SK-MEL-5 (cell line): ENCODE data around the gene TRPM4. TPM values are rescaled to one million over a fixed set of nuclear protein-coding genes. Genes with fewer than 3 reads are reported as not detected.
"Not testable (repeated sequence)": the region's sequence is repeated elsewhere in the genome, so short reads cannot be mapped to it uniquely, and the experiment has no call there.

Experiments used
- DNase-seq: peaks from one replicate; pipeline ENCODE4 v3.0.0-alpha.2; 2016; ENCODE audit warnings: low read depth, low spot score
- in situ Hi-C: cut with HindIII; loops from 2 replicates; pipeline ENCODE4 v1.10.0; 2016; ENCODE audit warnings: low sequenced_read_pairs, high pct_unique_total_duplicates, low pct_unique_long_range_greater_than_20kb
- total RNA-seq: library from RNA; depleted of rRNA; stranded (reverse); fragments of >200 nt; shearing (Covaris generic); gene quantifications from 2 replicates; pipeline ENCODE4 v1.2.3, GENCODE V29; 2014

The TRPM4 gene
- total RNA-seq, 1 experiment from 2014 or later = 3.4 TPM

DNA sequence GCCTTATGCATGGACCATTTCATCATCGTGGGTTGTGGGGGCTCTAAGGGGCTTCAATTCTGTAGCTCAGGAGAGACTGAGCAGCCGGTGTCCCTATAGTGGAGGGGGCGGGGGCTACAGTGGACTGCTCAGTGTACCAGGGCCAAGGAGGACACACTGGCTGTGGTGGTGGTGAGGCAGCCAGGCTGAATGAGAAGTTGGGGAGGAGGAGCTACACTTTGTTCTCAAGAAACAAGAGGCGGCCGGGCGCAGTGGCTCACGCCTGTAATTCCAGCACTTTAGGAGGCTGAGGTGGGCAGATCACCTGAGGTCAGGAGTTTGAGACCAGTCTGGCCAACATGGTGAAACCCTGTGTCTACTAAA is 11.2 kb upstream of the TRPM4 start:
- in situ Hi-C loops, DNase-seq: not testable (repeated sequence)

DNA sequence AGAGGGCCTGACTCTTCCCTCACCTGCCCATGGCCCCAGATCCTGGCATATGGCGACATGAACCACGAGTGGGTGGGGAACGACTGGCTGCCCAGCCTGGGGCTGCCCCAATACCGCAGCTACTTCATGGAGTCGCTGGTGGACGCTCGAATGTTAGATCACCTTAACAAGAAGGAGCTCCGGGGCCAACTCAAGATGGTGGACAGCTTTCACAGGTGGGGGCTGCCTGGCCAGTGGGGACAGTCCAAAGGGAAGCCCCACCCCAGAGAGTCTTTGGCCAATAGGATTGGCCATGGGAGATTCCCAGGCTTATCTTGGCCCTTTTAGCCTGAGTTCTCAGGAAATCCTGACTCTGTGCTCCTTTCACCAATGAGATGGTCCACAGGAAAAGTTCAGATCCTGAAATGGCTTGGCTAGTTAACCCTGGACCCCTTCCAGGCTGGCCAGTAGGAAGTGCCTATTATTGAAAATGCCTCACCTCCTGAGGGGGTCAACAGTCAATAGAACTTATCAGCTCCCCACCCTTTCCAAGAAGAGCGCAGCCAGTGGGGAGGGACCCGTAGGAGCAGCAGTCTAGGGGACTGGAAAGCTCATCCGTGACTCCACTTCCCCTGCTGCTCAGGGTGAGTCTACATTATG is 9.4 kb upstream of the TRPM4 start:
- in situ Hi-C loops = no loop called here
- DNase-seq = no peak

DNA sequence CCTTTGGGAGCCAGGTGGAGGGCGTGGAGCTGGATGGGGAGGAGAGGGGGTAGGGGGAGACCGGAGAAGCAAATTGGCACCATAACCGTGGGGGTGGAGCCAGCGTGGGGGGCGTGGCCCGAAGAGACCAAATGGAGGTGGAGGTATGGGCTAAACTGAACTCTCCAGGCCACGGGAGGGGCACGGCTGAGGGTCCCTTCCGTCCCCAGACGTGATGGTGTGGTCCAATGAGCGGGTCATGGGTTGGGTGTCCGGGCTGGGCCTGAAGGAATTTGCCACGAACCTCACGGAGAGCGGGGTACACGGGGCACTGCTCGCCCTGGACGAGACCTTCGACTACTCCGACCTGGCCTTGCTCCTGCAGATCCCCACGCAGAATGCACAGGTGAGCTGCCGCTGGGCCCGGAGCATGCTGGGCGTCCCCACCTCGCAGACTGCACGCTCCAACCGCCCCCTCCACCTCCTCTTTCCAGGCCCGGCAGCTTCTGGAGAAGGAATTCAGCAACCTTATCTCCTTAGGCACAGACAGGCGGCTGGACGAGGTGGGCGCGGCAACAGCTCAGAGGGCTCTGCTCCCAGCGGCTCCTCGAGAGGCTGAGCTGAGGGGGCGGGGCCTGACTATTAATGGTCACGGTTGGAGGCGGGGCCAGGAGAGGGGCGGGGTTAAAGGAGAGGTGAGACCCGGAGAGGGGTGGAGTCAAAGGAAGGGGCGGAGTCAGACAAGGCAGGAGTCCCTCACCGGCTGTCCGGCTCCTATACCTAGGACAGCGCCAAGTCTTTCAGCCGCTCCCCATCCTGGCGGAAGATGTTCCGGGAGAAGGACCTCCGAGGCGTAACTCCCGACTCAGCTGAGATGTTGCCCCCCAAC is 8.6 kb upstream of the TRPM4 start:
- peak; percentile 94 for DNase-seq
- in situ Hi-C loops = no loop called here

DNA sequence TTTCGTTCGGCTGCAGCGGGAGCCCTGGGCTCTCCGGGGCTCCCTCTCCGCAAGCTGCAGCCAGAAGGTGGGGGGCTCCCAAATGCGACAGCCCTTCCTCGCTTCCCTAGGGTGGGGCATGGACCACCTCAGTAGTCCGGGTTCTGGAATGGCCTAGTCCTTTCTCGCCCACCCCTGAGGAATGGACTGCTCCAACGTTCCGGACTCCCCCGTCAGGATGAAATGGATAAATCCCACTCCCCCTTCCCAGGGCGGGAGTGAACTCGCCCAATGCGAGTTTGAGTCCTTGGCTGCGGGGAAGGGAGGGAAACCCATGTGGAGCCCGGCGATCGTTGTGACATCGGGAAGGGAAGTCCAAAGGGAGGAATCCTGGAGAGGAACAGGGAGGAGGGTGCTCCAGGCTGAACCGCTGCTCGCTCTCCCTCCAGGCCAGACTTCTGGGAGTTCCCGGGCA is 7.9 kb upstream of the TRPM4 start:
- in situ Hi-C loops = no loop called here
- peak; percentile 82 for DNase-seq

DNA sequence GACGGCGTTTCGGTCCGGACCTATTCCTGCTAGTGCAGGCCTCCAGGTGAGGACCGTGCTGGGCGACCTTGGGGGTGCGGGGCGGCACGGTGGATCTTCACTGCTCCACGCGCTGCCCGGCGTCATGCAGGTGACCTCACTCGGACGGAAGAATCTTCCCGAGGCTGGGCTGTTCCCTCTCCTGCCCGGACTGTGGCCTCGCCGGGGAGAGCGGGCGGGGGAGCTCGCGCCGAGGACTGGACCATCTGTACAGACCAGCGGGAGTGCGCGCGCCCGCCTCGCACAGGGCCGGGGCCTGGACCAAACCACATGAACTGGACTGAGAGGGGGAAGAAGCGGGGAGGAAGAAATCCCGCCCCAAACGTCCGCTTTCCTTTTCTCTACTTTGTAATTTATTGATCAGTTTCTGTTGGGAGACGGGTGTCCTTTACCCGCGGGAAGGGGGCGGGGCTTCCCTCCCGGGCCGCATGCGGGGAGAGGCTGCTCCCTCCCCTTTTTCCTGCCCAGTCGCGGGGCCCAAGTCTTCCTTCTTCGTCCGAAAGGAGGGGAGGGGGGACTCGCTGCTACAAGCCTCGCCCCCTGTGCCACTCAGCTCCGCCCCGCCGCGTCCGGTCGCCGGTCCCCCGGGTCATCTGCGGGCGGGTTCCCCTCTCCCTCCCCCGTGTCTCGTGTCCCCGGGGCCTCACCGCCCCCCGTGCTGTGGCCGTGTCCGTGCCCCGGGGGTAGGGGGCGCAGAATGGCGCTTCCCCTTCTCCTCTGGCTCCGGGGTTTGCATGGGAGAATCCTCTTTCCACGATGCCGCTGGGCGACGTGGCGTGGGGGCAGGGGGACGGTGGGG is 7.3 kb upstream of the TRPM4 start:
- DNase-seq = peak; percentile 80
- in situ Hi-C loops = no loop called here

DNA sequence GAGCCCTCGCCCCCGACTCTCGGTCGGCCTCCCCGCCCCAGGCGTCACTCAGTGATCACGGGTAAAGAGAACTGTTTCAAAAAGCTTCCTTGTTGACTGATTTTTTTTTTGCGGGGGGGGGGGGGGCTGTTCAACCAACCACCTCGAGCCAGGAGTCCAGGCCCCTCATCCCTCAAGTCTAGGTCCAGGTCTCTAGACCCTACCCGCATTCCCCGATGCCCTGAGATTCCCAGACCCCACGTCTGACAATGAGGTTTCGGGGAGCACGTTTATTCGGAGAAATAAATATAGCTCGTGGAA is 6.7 kb upstream of the TRPM4 start:
- in situ Hi-C loops = no loop called here
- DNase-seq = peak; percentile 25

DNA sequence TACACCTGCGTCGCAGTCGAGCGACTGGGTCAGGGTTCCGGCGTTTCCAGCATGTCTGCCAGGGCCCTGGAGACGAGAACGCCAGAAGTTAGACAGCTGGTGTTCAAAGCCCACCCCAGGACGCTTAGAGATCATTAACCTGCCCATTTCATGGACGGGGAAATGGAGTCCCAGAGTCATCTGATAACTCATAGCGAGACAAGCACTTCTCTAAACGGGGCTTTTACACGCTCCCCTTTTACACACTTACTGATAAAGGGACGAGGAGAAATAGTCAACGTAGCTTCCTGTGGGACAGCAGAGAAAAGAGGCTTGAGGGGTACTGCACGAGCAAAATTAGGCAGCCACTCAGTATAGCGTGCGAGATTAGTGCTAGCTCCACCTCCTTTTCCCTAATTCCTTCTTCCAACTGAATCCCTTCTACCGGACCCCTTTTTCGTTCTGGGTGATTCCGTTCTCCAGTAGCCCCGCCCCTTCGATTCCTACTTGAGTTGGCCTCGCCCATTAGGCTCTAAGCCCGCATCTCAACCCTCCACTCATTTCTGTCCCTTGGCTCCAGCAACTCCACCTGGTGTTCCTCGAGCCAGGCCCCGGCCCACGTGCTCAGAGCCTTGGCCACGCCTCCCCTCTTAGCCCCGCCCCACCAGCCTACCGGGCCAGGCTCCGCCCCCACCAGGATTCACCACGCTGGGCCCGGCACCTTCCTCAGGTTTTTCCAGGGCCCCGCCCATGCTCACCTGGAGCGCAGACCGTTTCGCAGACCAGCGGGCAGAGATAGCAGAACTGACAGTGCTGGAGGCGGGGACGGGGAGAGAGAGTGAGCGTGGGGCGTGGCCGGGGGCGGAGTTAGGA is 6.1 kb upstream of the TRPM4 start:
- DNase-seq = peak; percentile 66

DNA sequence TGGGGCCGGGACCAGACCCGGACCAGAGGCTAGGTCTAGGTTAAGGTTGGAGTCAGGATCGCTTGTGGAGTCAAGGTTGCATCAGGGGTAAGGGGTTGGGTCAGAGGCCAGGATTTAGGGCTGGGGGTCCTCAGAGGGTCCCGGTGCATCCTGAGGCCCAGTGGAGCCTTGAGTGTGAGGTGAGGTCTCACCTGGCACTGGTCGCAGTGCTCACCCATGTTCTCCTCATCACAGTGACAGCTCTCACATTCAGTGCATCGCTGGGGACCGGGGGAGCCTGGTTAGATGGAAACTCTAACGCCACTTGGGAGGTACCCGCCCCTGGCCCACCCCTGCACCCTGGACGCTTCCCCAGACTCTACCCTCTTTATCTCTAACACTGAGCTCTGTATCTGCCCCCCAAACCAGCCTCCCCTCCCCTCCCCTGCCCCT is 5.5 kb upstream of the TRPM4 start:
- no peak for DNase-seq
- in situ Hi-C loops = no loop called here

More for the DNA sequence above, 6.1 kb upstream of the TRPM4 start:
- in situ Hi-C loops = no loop called here

DNA sequence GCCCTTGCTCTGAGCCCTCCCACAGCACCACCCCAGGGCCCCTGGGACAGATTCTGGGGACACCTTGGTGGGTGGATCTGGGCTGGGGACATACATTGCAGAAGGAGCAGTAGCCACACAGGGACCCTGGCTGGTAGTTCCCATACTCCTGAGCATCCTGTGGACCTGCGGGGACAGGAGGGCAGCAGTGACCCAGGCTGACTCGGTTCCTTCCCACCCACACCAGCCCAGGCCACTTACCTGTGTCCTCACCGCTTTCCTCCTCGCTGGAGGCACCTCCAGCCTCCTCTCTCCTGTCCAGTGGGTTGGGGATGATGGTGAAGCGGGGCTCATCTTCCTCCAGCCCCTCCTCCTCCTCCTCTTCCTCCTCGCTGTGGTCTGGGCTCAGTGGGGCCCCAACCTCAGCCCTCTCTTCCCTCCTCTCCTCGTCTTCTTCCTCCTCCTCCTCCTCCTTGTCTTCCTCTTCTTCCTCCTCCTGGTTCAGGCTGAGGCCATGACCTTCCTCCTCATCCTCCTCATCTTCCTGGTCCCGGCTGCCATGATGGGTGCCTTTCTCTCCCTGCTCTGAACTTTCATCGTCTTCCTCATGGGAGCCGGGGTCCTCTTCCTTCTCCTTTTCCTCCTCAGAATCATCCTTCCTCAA is 4.3 kb upstream of the TRPM4 start:
- in situ Hi-C loops = no loop called here
- no peak for DNase-seq

DNA sequence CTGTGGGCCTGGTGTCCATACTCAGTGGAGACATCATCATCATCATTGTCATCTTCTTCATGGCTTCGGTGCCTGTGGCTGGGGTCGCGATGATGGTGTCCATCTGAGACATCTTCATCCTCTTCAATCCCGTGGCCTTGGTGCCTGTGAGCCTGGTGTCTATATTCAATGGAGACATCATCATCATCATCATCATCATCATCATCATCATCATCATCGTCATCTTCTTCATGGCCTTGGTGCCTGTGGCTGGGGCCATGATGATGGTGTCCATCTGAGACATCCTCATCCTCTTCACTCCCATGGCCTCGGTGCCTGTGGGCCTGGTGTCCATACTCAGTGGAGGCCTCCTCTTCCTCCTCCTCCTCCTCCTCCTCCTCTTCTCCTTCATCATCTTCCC is 3.3 kb upstream of the TRPM4 start:
- DNase-seq = no peak
- in situ Hi-C loops = no loop called here

DNA sequence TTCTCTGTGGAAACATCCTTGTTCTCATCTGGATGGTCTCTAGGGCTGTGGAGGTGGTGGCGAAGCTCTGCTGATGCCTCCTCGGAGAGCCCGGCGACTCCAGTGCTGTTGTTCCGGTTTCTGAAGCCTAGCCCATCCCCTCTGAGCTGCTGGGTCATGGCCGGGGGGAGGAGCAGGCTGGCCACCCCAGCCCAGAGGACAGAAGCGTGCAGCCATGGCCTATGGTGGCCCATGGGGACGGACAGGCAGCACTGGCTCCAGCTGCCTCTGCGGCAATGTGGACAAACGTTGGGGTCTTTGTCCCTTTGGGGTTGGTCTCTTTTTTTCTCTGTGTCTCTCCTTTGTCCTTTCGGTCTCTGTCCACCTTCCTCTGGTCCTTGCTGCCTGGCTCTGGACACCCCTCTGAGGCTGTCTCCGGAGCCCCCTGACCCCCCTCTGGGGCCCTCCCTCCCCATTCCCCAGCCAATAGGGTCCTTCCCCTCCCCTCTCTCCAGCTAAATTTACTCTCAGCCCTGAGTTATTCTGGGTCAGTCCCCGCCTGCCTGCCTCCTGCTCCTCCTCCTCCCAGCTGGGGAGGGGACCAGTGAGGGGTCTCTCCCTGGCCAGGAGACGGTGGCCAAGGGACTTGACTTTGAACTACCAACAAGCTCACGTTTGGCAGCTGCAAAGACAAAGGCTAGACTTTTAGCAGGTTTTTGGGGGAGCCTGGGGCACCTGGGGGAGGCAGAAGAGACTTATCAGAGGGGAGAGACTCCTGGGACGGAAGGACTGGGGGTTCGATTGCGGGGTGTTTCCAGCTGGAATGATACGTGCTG is 2.4 kb upstream of the TRPM4 start, which contains the start of gene HRC:
HRC (minus strand) TSS at position 392 of the 815 bp plus-strand sequence; CDS start at position 233, 159 bp downstream.
- DNase-seq = no peak
- in situ Hi-C loops = no loop called here

DNA sequence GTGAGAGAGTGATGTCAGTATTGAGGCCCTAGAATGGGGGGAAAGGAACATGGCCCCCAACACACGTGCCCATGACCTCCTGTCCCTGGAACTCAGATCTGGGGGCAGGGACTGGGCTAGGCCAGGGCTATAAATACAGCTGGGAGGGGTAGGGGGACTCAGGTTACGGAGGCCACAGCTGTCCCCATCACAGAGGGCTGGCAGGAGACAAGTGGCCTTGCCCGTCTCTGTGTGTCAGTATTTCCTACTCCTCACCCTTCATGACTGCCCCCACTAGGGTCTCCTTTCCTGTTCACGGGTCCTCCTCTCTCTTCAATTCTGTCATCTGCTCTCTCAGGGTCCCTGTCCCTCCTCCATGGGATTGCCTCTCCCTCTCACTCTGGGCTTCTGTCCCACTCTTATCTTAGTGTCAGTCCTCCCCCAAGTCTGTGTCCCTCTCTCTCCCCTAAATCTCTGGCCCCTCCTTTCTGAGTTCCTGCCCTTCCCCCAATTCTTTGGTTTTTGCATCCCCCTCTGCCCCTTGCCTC is 1.7 kb upstream of the TRPM4 start:
- in situ Hi-C loops = no loop called here

DNA sequence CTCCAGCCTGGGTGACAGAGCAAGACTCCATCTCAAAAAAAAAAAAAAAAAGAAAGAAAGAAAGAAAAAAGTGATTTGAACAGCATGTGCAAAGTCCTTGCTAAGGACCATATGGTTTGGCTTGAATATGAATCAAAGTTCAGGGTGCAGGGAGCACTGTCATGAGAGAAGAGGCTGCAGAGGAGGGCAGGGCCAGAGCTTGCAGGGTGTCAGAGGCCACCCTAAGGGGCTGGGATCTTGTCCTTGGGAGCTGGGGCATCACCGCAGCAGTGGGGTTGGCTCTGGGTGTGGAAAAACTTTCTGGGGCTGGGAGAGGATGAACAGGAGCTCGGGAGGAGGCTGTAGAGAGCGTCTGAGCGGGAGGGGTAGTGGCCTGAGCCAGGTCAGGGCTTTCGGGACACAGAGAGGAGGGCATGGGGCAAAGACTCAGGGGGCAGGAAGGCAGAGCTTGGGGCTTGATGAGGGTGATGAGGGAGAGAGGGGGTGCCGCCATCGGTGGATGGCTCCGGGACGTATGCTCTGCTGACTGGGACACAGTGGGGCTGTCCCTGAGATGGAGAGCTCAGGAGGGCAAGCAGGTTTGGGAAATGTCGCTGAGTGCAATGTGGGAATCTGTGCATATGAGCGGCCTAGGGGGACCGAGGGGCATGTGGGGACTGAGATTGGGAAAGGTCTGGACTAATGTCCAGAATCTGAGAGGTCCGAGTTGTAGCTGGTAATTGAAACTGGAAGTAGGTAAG is 3.0 kb downstream of the TRPM4 start:
- in situ Hi-C loops = no loop called here
- DNase-seq = no peak

More for the DNA sequence above, 1.7 kb upstream of the TRPM4 start:
- no peak for DNase-seq

DNA sequence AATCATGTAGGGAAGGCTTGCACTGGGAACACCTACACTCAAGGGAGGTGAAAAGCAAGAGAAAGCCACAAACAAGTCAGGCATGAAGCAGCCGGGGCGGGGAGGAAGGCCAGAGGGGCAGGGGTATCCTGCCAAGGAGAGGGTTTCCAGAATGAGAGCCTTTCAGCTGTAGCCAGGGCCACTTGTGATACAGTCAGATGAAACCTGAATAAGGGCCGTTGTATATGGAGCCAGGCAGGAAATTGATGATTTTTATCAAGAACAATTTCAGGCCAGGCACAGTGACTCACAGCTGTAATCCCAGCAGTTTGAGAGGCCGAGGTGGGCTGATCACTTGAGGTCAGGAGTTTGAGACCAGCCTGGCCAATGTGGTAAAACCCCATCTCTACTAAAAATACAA is 4.4 kb downstream of the TRPM4 start:
- in situ Hi-C loops = no loop called here
- DNase-seq = no peak

DNA sequence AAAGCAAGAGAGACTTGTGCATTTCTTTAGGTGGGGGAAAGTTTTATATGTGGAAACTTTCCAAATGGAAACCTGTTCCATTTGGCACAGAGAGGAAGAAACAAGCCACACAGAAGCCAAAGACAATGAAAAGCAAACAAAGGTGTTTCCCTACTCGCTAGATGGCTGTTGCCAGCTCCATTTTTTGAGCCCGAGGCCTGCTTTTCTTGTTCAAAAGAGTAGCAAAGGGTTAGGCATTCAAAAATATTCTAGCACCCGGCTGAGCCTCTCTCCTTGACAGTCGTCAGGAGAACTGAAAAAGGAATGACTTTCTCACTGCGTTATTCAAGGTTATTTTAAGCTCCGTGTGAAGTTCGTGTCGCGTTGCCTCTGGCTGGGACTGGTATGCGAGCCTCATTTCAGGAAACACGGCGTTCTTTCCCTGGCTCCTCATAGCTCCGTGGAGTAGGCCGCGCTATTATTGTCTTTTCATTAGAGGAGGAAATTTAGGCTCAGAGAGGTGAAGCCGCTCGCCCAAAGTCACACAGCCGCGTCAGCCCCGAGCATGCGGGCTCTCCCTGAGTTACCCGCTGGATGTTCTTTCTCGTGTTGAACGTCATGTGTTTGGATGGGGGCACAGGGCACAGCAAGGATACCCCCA is 7.6 kb downstream of the TRPM4 start:
- in situ Hi-C loops = no loop called here
- no peak for DNase-seq
